GM23338 (cell line): Measurements from ENCODE around the gene PDCD10. TPM values are rescaled to one million over a fixed set of nuclear protein-coding genes. Genes with fewer than 3 reads are reported as not detected.

Experiments
- ATAC-seq: fragments of 200-7000 bp; cut with Tn5 transposase; 3 replicates; pipeline ENCODE4 v1.9.1; 2020
- DNase-seq: peaks from one replicate; pipeline ENCODE4 v3.0.0-alpha.2; 2015; ENCODE audit warnings: low spot score
- H2AFZ ChIP-seq: fragments of 200-600 bp; sonication (generic); 2 replicates; pipeline ENCODE4 v1.8.0; 2016; ENCODE audit warnings: antibody characterized with exemption, mild to moderate bottlenecking, moderate library complexity
- H3F3A ChIP-seq: fragments of 200-600 bp; sonication (generic); replicated peaks from 2 replicates; pipeline ENCODE4 v1.8.0; 2017; ENCODE audit warnings: antibody characterized with exemption, mixed run types, low read depth
- H3K27ac ChIP-seq: fragments of 200-600 bp; sonication (generic); 2 replicates; pipeline ENCODE4 v1.6.1; 2016; ENCODE audit warnings: low read depth
- H3K27me3 ChIP-seq: fragments of 200-600 bp; sonication (generic); 2 replicates; pipeline ENCODE4 v1.8.0; 2016; ENCODE audit warnings: mild to moderate bottlenecking, mixed run types, moderate library complexity; ENCODE audit not compliant: insufficient read depth
- H3K36me3 ChIP-seq: fragments of 200-600 bp; sonication (generic); 2 replicates; pipeline ENCODE4 v1.8.0; 2016; ENCODE audit warnings: mild to moderate bottlenecking; ENCODE audit not compliant: insufficient read depth
- H3K4me1 ChIP-seq: fragments of 200-600 bp; sonication (generic); 2 replicates; pipeline ENCODE4 v1.8.0; 2016; ENCODE audit warnings: mild to moderate bottlenecking, moderate library complexity; ENCODE audit not compliant: insufficient read depth
- H3K4me2 ChIP-seq: fragments of 200-600 bp; sonication (generic); 2 replicates; pipeline ENCODE4 v1.7.1; 2017; ENCODE audit warnings: mixed run types
- H3K4me3 ChIP-seq: fragments of 200-600 bp; sonication (generic); 2 replicates; pipeline ENCODE4 v1.6.1; 2016; ENCODE audit warnings: mixed run types
- H3K79me2 ChIP-seq: fragments of 200-600 bp; sonication (generic); replicated peaks from 2 replicates; pipeline ENCODE4 v1.8.0; 2017; ENCODE audit warnings: mild to moderate bottlenecking; ENCODE audit not compliant: insufficient read depth
- H3K9me2 ChIP-seq: fragments of 200-600 bp; sonication (generic); 2 replicates; pipeline ENCODE4 v1.8.0; 2017; ENCODE audit not compliant: insufficient read depth
- H4K20me1 ChIP-seq: fragments of 200-600 bp; sonication (generic); replicated peaks from 2 replicates; pipeline ENCODE4 v1.8.0; 2017; ENCODE audit warnings: mild to moderate bottlenecking; ENCODE audit not compliant: insufficient read depth
- H3K27ac Mint-ChIP-seq: 2 replicates; pipeline ENCODE4 v1.8.0; 2020; ENCODE audit warnings: inconsistent platforms, mild to moderate bottlenecking, moderate library complexity, mixed read lengths
- H3K27me3 Mint-ChIP-seq: 3 replicates; pipeline ENCODE4 v1.8.0; 2022; ENCODE audit warnings: low read depth, mild to moderate bottlenecking, moderate library complexity, mixed read lengths, inconsistent platforms; ENCODE audit not compliant: insufficient read depth, poor library complexity
- H3K36me3 Mint-ChIP-seq: 3 replicates; pipeline ENCODE4 v1.8.0; 2021; ENCODE audit warnings: low read depth, mild to moderate bottlenecking, inconsistent platforms, moderate library complexity, mixed read lengths
- H3K4me1 Mint-ChIP-seq: 3 replicates; pipeline ENCODE4 v1.8.0; 2020; ENCODE audit warnings: mild to moderate bottlenecking, inconsistent platforms, mixed read lengths
- H3K4me3 Mint-ChIP-seq: 3 replicates; pipeline ENCODE4 v1.8.0; 2021; ENCODE audit warnings: moderate library complexity, mild to moderate bottlenecking, inconsistent platforms, mixed read lengths
- H3K9me3 Mint-ChIP-seq: 3 replicates; pipeline ENCODE4 v1.8.0; 2020; ENCODE audit warnings: moderate library complexity, mild to moderate bottlenecking, inconsistent platforms, mixed read lengths
- EZH2 ChIP-seq: fragments of 200-600 bp; sonication (generic); IDR thresholded peaks from one replicate; pipeline ENCODE4 v1.8.0; 2017; ENCODE audit warnings: antibody characterized with exemption, mild to moderate bottlenecking, low read depth; ENCODE audit not compliant: unreplicated experiment
- EZH2phosphoT487 ChIP-seq: fragments of 200-600 bp; sonication (generic); IDR thresholded peaks from one replicate; pipeline ENCODE4 v1.8.1; 2018; ENCODE audit warnings: antibody characterized with exemption; ENCODE audit not compliant: unreplicated experiment
- POLR2AphosphoS5 ChIP-seq: IDR thresholded peaks from 2 replicates; pipeline ENCODE4 v1.6.1; 2016; ENCODE audit warnings: antibody characterized with exemption, low read depth
- STAT1 ChIP-seq: IDR thresholded peaks from one replicate; pipeline ENCODE4 v1.6.1; 2016; ENCODE audit warnings: antibody characterized with exemption; ENCODE audit not compliant: unreplicated experiment
- ZNF114 ChIP-seq: fragments of 250-450 bp; sonication (Bioruptor Pico); IDR thresholded peaks from 2 replicates; pipeline ENCODE4 v1.5.0; 2020; ENCODE audit warnings: mild to moderate bottlenecking, moderate library complexity
- ZNF331 ChIP-seq: fragments of 250-450 bp; sonication (Bioruptor Pico); IDR thresholded peaks from 2 replicates; pipeline ENCODE4 v1.5.0; 2020; ENCODE audit warnings: low read depth, mild to moderate bottlenecking, moderate library complexity
- polyA plus RNA-seq: library from polyadenylated mRNA; unstranded; fragments of >200 nt; fragmentation: Nextera tagmentation; extraction: Ambion mirVana; gene quantifications from 2 replicates; pipeline ENCODE4 v1.2.1, GENCODE V29; 2016
- total RNA-seq: library from RNA; depleted of rRNA; stranded (reverse); fragments of >200 nt; shearing (Covaris generic); gene quantifications from 2 replicates; pipeline ENCODE4 v1.2.3, GENCODE V29; 2014
- TF ChIP-seq, protein P1 (sequence below): IDR thresholded peaks from one replicate; pipeline ENCODE4 v1.6.1; 2018; ENCODE audit warnings: antibody characterized with exemption; ENCODE audit not compliant: unreplicated experiment
- TF ChIP-seq, protein P2 (sequence below): IDR thresholded peaks from 2 replicates; pipeline ENCODE4 v1.6.1; 2016; ENCODE audit warnings: antibody characterized with exemption
- TF ChIP-seq, protein P3 (sequence below), 2 experiments: fragments of 200-600 bp in 1 of 2; sonication (generic) in 1 of 2; conservative IDR thresholded peaks; 2 replicates each; pipeline versions ENCODE4 v1.5.1 to v1.6.1; 2016 to 2017; ENCODE audit warnings: antibody characterized with exemption in 2 of 2, low read depth in 2 of 2, mild to moderate bottlenecking in 2 of 2, moderate library complexity in 1 of 2

The PDCD10 gene
- total and polyA plus RNA-seq, 2 experiments from 2014 or later, result 95.2 to 125 TPM

DNA sequence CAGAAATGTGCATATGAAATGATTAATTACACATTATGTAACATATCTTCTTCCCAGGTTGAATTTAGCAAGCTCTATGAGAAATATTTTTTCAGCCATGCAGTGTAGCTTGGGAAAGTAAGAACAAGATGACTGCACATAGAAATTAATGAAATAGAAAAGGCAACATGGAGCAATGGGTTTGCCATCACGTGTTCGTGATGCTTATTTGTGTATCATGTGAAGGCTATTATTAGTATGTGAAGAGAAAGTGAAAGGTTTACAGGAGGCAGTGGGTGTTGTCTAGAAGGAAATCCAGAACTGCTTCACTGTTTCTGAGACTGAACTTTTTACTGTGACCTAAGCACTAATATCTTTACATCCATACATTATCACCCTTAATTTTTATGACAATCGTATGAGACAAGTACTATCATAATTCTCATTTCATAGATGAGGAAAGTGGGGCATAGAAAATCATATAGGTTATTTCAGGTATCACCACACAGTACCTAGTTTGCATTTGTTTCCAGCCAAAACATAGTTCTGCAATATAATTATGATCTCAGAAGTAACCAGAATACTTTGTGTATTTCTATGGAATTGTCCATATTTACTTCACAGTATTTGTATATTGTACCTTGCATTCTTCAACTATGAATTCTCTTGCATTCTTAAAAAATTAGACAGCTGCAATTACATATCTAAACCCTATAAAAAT is 15.7 kb upstream of the PDCD10 start:
- H3K4me1 ChIP-seq, result no peaks in the 10 kb centered on the region
- Mint-ChIP-seq H3K36me3 (no peaks in the 10 kb centered on the region), H3K4me1 (peaks cover 5% of the 10 kb centered on the region; the same call in 2 of the 3 replicates), H3K27me3 (peaks cover 2% of the 10 kb centered on the region), H3K27ac (no peak overlapping the region), H3K9me3 (no peaks in the 10 kb centered on the region), H3K4me3 (no peak overlapping the region)
- no peaks in the 10 kb centered on the region for H4K20me1 ChIP-seq
- ATAC-seq (no peak), DNase-seq (no peak)
- H3K4me3 ChIP-seq, result no peak overlapping the region
- no peaks in the 10 kb centered on the region for H3K36me3 ChIP-seq
- H3K27ac ChIP-seq, result no peak overlapping the region
- H2AFZ ChIP-seq, result no peak overlapping the region
- no peaks in the 10 kb centered on the region for H3K27me3 ChIP-seq
- no peaks in the 10 kb centered on the region for H3K9me2 ChIP-seq
- TF ChIP-seq ZNF114 (CRISPR knock-in tag), result no peak
- no peak for TF ChIP-seq STAT1
- TF ChIP-seq, protein P1, sequence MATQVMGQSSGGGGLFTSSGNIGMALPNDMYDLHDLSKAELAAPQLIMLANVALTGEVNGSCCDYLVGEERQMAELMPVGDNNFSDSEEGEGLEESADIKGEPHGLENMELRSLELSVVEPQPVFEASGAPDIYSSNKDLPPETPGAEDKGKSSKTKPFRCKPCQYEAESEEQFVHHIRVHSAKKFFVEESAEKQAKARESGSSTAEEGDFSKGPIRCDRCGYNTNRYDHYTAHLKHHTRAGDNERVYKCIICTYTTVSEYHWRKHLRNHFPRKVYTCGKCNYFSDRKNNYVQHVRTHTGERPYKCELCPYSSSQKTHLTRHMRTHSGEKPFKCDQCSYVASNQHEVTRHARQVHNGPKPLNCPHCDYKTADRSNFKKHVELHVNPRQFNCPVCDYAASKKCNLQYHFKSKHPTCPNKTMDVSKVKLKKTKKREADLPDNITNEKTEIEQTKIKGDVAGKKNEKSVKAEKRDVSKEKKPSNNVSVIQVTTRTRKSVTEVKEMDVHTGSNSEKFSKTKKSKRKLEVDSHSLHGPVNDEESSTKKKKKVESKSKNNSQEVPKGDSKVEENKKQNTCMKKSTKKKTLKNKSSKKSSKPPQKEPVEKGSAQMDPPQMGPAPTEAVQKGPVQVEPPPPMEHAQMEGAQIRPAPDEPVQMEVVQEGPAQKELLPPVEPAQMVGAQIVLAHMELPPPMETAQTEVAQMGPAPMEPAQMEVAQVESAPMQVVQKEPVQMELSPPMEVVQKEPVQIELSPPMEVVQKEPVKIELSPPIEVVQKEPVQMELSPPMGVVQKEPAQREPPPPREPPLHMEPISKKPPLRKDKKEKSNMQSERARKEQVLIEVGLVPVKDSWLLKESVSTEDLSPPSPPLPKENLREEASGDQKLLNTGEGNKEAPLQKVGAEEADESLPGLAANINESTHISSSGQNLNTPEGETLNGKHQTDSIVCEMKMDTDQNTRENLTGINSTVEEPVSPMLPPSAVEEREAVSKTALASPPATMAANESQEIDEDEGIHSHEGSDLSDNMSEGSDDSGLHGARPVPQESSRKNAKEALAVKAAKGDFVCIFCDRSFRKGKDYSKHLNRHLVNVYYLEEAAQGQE, result no peak
- TF ChIP-seq, protein P2, sequence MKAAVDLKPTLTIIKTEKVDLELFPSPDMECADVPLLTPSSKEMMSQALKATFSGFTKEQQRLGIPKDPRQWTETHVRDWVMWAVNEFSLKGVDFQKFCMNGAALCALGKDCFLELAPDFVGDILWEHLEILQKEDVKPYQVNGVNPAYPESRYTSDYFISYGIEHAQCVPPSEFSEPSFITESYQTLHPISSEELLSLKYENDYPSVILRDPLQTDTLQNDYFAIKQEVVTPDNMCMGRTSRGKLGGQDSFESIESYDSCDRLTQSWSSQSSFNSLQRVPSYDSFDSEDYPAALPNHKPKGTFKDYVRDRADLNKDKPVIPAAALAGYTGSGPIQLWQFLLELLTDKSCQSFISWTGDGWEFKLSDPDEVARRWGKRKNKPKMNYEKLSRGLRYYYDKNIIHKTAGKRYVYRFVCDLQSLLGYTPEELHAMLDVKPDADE, result no peak
- TF ChIP-seq, protein P3, sequence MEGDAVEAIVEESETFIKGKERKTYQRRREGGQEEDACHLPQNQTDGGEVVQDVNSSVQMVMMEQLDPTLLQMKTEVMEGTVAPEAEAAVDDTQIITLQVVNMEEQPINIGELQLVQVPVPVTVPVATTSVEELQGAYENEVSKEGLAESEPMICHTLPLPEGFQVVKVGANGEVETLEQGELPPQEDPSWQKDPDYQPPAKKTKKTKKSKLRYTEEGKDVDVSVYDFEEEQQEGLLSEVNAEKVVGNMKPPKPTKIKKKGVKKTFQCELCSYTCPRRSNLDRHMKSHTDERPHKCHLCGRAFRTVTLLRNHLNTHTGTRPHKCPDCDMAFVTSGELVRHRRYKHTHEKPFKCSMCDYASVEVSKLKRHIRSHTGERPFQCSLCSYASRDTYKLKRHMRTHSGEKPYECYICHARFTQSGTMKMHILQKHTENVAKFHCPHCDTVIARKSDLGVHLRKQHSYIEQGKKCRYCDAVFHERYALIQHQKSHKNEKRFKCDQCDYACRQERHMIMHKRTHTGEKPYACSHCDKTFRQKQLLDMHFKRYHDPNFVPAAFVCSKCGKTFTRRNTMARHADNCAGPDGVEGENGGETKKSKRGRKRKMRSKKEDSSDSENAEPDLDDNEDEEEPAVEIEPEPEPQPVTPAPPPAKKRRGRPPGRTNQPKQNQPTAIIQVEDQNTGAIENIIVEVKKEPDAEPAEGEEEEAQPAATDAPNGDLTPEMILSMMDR (conservative IDR thresholded peaks at IDR 0.05; ENCODE audit: low read depth in 2 of 2), result no peak
- TF ChIP-seq EZH2phosphoT487, result no peak
- TF ChIP-seq POLR2AphosphoS5, result no peak
- TF ChIP-seq EZH2, result no peak
- no peak for TF ChIP-seq ZNF331 (CRISPR knock-in tag)
- H3F3A ChIP-seq, result no peaks in the 10 kb centered on the region
- no peak overlapping the region for H3K4me2 ChIP-seq
- no peaks in the 10 kb centered on the region for H3K79me2 ChIP-seq
